ENCODE results near the gene PROS1.

GRCh38 chr3:94011233-94011711, 37.6 kb upstream of the PROS1 start:
- no peak for TF ChIP-seq POLR2AphosphoS5 (IDR thresholded peaks at IDR 0.05; ENCODE audit: borderline replicate concordance, low read depth, low read length)
- TF ChIP-seq EZH2 (IDR thresholded peaks at IDR 0.05) = no peak
